Fibroblast of lung (primary cell): ENCODE results near the gene CBL.

Source experiments
- EZH2 ChIP-seq: IDR thresholded peaks from 2 replicates; pipeline ENCODE4 v1.5.1; 2012; ENCODE audit warnings: low read length, control low read depth, mild to moderate bottlenecking; ENCODE audit errors: missing control alignments
- TF ChIP-seq, protein P1 (sequence below), 2 donors: IDR thresholded peaks in 1 of 2; conservative IDR thresholded peaks in 1 of 2; 1 replicate in 1 of 2; 2 replicates in 1 of 2; pipeline ENCODE4 v1.5.1; 2011 to 2012; ENCODE audit warnings: low read length in 2 of 2, control low read depth in 1 of 2, inconsistent platforms in 1 of 2, low read depth in 1 of 2, mild to moderate bottlenecking in 1 of 2

DNA sequence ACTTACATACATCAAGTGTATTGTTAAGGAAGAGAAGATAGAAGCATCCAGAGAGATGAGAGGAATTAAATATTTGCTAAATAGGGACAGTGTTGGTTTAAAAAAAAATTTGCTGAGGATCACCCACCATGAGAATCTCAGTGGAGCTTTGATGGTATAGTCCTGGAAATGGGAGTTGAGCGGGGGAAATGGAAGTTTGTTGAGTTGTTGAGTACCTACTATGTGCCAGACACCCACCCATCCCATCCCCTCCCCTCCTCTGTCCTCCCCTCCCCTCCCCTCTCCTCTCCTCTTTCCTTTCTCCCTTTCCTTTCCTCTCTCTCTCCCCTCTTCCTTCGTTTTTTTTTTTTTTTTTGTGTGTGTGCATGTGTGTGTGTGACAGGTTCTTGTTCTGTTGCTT is 145.1 kb downstream of the CBL start:
- TF ChIP-seq, protein P1, sequence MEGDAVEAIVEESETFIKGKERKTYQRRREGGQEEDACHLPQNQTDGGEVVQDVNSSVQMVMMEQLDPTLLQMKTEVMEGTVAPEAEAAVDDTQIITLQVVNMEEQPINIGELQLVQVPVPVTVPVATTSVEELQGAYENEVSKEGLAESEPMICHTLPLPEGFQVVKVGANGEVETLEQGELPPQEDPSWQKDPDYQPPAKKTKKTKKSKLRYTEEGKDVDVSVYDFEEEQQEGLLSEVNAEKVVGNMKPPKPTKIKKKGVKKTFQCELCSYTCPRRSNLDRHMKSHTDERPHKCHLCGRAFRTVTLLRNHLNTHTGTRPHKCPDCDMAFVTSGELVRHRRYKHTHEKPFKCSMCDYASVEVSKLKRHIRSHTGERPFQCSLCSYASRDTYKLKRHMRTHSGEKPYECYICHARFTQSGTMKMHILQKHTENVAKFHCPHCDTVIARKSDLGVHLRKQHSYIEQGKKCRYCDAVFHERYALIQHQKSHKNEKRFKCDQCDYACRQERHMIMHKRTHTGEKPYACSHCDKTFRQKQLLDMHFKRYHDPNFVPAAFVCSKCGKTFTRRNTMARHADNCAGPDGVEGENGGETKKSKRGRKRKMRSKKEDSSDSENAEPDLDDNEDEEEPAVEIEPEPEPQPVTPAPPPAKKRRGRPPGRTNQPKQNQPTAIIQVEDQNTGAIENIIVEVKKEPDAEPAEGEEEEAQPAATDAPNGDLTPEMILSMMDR (conservative IDR thresholded peaks at IDR 0.05 in 1 of 2, IDR thresholded peaks at IDR 0.05 in 1 of 2; ENCODE audit: low read depth in 1 of 2, low read length in 2 of 2), result no peak
- TF ChIP-seq EZH2, result no peak
